PFSK-1 (cell line): ENCODE data around the gene ANKS1B.

Experiments
- FOXP2 ChIP-seq: optimal IDR thresholded peaks from 2 replicates; pipeline ENCODE3; 2011; ENCODE audit warnings: borderline replicate concordance, control low read depth, inconsistent platforms; ENCODE audit not compliant: insufficient read depth; ENCODE audit errors: extremely low read length, extremely low read depth
- POLR2AphosphoS5 ChIP-seq: IDR thresholded peaks from 2 replicates; pipeline ENCODE4 v1.6.1; 2012; ENCODE audit warnings: low read depth, mild to moderate bottlenecking, control low read depth, low read length, moderate library complexity
- TAF1 ChIP-seq: IDR thresholded peaks from 2 replicates; pipeline ENCODE4 v1.6.1; 2012; ENCODE audit warnings: low read length, control low read depth, borderline replicate concordance; ENCODE audit not compliant: insufficient read depth
- TF ChIP-seq, protein P1 (sequence below), 2 experiments: IDR thresholded peaks; 2 replicates each; pipeline versions ENCODE4 v1.6.1 to v1.8.0; 2011 to 2012; ENCODE audit warnings: low read depth in 2 of 2, low read length in 2 of 2, control low read depth in 1 of 2, inconsistent platforms in 1 of 2, mild to moderate bottlenecking in 1 of 2, moderate library complexity in 1 of 2; ENCODE audit not compliant: insufficient read depth in 1 of 2

DNA sequence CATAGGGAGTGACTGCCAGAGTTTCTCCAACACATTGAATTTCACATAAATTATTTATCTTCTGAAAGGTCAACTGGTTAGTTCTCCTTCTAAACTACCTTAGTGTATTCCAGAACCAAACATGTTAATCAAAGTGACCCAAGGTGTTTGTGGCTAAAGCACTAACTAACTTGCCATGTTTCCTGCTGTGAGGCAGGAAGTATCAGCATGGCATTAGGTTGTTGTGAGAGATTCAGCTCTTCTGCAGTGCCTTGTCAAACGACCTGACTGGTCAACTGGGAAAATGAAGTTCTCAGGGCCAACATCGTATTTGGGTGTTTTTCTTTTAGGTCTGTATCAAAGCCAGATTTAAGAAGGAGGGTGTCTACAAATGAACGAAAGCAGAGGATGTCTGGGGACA is 891.6 kb downstream of the ANKS1B start:
- TF ChIP-seq FOXP2, result no peak
- TF ChIP-seq TAF1, result no peak
- no peak for TF ChIP-seq POLR2AphosphoS5
- TF ChIP-seq, protein P1, sequence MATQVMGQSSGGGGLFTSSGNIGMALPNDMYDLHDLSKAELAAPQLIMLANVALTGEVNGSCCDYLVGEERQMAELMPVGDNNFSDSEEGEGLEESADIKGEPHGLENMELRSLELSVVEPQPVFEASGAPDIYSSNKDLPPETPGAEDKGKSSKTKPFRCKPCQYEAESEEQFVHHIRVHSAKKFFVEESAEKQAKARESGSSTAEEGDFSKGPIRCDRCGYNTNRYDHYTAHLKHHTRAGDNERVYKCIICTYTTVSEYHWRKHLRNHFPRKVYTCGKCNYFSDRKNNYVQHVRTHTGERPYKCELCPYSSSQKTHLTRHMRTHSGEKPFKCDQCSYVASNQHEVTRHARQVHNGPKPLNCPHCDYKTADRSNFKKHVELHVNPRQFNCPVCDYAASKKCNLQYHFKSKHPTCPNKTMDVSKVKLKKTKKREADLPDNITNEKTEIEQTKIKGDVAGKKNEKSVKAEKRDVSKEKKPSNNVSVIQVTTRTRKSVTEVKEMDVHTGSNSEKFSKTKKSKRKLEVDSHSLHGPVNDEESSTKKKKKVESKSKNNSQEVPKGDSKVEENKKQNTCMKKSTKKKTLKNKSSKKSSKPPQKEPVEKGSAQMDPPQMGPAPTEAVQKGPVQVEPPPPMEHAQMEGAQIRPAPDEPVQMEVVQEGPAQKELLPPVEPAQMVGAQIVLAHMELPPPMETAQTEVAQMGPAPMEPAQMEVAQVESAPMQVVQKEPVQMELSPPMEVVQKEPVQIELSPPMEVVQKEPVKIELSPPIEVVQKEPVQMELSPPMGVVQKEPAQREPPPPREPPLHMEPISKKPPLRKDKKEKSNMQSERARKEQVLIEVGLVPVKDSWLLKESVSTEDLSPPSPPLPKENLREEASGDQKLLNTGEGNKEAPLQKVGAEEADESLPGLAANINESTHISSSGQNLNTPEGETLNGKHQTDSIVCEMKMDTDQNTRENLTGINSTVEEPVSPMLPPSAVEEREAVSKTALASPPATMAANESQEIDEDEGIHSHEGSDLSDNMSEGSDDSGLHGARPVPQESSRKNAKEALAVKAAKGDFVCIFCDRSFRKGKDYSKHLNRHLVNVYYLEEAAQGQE (IDR thresholded peaks at IDR 0.05; ENCODE audit: insufficient read depth in 1 of 2, low read depth in 2 of 2, low read length in 2 of 2), result no peak
